GM19397 (cell line): ENCODE results near the gene ETV6.
"Not testable (repeated sequence)": the region's sequence is repeated elsewhere in the genome, so short reads cannot be mapped to it uniquely, and the experiment has no call there.

Source experiments
- ATAC-seq: cut with Tn5 transposase; IDR thresholded peaks from one replicate; pipeline ENCODE4 v1.9.1; 2021; ENCODE audit warnings: mild to moderate bottlenecking, moderate library complexity; ENCODE audit not compliant: unreplicated experiment

Gene ETV6

GRCh38 chr12:11649413-11650285, at the start of gene ETV6:
Gene ETV6 (plus strand): TSS chr12:11649674. CDS start chr12:11650128, 454 bp downstream.
- peak; percentile 40 for ATAC-seq

DNA sequence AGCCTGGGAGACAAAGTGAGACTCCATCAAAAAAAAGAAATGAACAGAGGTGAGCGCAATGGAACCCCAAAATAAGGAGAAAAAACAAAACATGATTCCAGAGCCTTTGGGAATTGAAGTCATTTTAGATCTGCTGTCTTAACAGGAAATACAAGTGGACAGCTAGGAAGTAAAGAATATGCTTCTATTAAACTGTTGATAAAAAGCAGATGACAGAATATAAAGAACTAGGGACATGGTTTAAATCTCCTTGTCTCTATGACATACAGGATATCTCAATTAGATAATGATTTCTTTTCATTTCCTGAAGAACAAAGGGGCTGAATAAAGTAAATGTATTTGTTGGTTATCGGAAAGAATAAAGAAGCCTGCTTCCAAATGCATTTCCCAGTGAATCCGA, 49.3 kb upstream of the ETV6 start:
- no peak for ATAC-seq

DNA sequence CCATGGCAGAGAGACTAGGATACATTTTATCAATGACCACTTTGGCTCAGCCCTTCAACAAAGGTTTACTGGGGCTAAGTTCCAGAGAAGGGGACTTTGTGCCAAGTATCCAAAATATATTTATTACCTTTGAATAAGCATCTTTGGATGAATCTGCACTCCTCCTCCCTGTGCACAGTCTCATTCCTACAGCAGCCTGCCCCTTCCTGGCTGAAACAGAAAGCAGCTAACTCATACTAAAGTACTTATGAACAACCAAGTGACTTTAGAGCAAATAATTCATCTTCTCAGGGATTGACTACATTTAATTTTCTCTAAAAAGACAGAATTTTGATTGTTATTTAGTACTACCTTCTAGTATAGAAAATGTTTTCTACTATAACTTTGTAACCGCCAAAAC, 47.8 kb upstream of the ETV6 start:
- ATAC-seq: no peak

DNA sequence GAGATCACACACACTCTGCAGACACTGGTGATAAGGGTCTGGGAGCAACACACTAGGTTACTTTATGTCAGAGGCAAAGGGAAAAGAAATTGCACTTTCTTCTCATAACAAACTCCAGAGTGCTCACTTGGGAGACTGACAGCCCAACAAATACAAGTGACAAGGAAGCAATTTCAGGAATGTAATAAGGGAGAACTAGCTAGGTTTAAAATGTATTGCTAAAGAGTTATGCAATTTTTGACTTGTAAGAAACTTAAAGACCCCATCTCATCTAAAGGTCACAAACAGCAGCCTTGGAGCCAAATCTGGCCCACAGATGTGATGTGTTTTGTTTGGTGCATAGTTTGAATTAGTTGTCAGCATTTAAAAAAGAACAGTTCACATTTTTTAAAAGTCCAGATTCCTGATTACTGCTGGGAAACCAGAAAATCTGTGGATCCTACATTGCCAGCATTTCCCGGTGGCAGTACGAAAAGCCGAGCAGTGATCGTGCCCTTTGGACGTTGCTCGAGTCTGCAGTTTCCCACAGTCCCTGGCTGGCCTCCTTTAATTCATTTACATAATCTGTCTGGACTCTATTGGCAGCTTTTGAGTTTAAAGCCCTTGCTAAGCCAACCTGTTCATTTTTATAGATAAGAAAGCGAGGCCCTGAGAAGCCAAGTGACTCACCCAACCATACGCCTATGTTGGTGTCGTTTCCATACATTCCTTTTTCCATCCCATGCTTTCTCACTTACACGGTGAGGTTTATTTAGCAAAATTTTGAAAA, 42.0 kb upstream of the ETV6 start:
- ATAC-seq: no peak

GRCh38 chr12:11609045-11609444, 40.4 kb upstream of the ETV6 start:
- ATAC-seq: no peak

DNA sequence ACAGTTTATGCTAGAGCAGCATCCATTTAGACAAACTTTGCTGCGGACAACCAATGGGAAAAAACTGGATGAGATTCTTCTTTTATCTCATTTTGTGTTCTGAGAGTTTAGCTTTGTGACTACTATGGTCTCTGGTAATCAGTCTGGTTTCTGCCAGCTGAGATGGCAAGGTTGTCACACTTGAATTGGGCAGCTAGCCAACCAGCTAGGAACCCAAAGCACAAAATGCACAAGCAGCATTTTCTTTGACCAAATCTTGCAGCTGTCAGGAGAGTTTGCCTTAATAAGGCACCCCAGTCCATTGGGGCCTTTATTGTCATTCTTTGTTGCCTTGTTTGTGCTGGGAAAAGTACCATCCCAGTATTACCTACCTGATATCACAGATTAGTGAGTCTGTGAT, 34.0 kb upstream of the ETV6 start:
- no peak for ATAC-seq

DNA sequence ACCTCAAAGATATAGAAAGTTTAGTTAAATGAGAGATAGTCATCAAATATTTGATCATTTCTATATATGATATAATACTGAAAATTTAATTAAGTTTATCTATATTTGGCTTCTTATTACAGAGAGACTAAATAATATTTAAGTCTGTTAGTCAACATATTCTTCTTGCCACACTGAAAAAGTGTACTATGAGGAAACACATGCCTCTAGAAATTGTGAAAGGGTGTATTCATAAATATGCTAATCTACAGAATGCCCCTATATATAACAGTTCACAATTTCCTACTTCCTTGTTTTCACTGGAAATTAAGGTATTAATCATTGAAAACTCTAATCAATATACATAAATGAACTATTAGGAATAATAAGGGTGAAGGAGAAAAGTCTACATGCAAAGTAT, 31.4 kb upstream of the ETV6 start:
- no peak for ATAC-seq

DNA sequence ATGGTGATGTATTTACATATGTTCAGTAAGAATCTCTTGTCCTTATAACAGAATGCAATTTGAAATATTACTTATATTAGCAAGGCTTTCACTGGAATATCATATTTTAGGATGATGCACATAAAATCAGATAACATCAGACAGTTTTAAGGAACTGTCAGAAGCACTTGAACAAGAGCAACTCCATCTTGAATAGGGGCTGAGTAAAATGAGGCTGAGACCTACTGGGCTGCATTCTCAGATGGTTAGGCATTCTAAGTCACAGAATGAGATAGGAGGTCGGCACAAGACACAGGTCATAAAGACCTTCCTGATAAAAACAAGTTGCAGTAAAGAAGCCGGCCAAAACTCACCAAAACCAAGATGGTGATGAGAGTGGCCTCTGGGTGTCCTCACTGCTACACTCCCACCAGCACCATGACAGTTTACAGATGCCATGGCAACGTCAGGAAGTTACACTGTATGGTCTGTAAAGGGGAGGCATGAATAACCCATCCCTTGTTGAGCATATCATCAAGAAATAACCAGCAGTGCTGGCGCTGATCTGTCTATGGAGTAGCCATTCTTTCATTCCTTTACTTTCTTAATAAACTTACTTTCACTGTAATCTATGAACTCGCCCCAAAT, 27.6 kb upstream of the ETV6 start:
- no peak for ATAC-seq

DNA sequence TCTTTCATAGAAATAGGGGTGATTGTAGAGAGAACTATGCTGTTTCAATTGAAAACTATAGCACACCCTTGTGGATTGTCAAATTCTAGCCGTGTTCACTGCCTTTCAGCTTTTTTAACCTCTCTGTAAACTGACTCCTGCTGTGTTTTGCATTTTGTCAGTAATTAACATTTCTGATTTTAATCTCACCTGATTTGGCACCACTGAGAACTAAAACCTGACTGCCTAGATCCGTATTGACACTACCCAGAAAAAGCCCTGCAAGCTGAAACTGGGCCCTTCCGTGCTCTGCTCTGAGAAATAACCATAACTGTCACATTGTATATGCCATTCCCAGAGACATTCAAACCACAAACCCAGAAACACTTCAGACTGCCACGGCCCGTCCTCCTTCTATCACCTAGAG, 26.6 kb upstream of the ETV6 start:
- no peak for ATAC-seq

DNA sequence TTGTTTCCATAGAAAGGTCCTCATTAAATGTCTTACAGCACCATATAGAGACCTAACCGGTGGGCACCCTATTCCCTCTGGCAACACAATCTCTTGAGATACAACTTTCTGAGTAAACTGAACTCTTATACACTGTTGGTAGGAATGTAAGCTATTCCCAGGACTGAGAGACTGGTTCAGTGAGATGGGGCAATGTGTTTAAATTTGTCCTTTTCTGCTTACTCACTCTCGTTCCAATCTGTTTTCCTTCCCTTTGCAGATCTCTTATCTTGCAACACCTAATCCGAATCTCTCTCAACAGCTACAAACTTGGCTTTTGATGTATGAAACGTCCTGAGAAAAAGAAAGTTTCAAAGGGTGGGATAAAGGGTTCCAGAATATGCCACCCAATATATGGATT, 26.1 kb upstream of the ETV6 start:
- ATAC-seq: no peak

- ATAC-seq: no peak
Observed at GRCh38 chr12:11624116-11624515, 25.4 kb upstream of the ETV6 start.

- ATAC-seq: not testable (repeated sequence)
Observed at GRCh38 chr12:11627709-11628108, 21.8 kb upstream of the ETV6 start.

DNA sequence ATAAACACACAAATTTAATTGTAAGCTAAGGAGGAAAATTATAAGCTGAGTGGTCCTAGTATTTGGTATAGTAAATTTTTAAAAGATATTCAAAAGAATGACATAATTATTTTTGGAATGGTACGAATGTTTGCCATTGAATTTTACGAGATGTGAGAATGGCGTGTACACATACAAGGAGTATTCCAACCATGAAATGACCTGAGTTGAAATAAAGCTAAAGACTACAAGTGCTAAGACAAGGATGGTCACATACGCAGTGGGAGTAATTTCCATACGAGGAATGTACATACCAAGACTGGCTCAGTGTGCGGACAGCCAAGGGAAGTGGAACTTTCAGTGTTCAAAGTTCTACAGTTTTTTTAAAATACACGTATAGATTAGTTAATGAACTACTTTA, 21.1 kb upstream of the ETV6 start:
- ATAC-seq: no peak

DNA sequence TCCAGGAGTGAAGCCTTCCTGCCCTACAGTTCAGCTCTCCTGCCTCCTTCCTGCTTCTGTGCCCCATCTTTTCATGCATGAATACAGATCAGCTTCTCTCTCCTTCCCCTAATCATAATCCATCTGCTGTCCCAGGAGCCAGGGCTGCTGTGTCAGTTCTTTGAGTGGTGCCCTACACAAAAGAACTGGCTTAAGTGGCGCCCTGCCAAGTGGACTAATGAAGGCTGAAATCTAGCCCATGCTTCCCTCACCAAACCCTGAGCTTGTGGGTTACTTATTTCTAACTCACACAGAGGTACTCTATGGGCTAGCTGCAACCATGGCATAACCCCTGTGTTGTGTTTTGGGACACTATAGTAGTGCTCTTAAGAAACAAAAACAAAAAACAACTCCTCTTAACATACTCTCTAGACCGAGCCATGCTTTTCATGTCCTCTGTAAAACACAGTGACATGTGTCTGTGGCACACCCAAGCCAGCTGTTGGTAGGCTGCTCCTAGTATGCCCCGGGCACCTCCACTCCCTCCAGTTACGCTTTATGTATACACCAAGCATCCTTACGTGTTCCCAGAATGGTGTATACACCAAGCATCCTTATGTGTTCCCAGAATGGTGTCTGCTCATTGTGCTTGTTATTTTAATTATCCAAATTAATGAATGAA, 19.3 kb upstream of the ETV6 start:
- ATAC-seq: no peak

- ATAC-seq: no peak
Observed at GRCh38 chr12:11631288-11631687, 18.2 kb upstream of the ETV6 start.

- ATAC-seq: not testable (repeated sequence)
Observed at GRCh38 chr12:11631881-11632280, 17.6 kb upstream of the ETV6 start.

- no peak for ATAC-seq
Observed at GRCh38 chr12:11633968-11634367, 15.5 kb upstream of the ETV6 start.

GRCh38 chr12:11635341-11635740, 14.1 kb upstream of the ETV6 start:
- ATAC-seq: no peak

DNA sequence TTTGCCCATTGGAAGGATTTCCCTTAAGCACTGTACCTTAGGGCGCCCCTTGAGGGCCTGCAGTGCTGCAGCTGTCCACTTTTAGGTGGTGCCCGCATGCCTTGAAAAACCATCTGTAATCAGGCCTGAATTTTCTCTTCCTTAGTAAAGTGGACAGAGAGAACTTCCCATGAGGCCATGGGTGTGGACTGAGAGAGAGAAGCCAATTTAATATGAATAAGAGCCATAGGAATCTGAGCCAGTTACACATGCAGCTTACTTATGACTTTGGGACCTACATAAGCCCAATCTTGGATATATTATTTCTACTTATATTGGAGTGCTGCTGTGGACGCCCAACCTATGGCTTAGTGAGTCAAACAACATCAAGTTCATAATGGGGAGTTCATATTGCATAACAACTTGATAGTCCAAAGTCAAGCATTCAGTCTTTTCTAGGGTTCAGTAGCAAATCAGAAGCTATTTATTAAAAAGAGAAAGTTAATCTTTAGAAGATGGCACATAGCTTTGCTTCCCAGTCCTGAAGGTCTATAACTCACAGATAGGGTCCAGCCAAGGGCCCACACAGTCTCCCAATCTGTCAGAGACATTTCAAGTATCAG, 11.1 kb upstream of the ETV6 start:
- no peak for ATAC-seq

DNA sequence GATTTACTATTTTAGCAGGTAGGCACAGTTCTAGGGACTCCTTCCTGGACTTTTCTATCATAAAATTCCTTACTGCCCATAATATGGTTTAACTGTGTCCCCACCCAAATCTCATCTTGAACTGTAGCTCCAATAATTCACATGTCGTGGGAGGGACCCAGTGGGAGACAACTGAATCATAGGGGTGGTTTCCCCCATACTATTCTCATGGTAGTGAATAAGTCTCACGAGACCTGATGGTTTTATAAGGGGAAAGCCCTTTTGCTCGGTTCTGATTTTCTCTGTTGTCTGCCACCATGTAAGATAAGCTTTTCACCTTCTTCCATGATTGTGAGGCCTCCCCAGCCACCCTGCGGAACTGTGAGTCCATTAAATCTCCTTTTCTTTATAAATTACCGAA, 10.0 kb upstream of the ETV6 start:
- no peak for ATAC-seq

DNA sequence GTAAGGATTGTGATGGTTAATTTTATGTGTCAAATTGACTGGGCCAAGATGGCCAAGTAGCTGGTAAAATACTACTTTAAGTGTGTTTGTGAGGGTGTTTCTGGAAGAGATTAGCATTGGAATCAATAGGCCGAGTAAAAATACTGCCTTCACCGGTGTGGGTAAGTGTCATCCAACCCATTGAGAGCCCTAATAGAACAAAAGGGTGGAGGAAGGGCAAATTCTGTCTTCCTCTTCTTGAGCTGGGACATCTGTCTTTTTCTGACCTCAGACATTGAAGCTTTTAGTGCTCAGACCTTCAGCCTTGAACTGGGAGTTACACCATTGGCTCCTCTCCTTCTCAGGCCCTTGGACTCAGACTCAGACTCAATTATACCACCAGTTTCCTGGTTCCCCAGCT, 8.0 kb upstream of the ETV6 start:
- no peak for ATAC-seq
